WTC11 (cell line): ENCODE measurements around the gene FEM1A. TPM values are rescaled to one million over a fixed set of nuclear protein-coding genes. Genes with fewer than 3 reads are reported as not detected.
"Not testable (repeated sequence)": the region's sequence is repeated elsewhere in the genome, so short reads cannot be mapped to it uniquely, and the experiment has no call there.

Source experiments
- ATAC-seq: fragments of 200-7000 bp; cut with Tn5 transposase; 2 replicates; pipeline ENCODE4 v1.10.0; 2021; ENCODE audit warnings: mild to moderate bottlenecking, moderate library complexity
- CTCF ChIA-PET: fragments of 300-600 bp; sonication (Branson Sonifier 250); formaldehyde crosslinking; loops from one replicate; lab custom pipeline; 2021; ENCODE audit warnings: antibody characterized with exemption; lab: Charles Lee
- POLR2A ChIA-PET: fragments of 350-600 bp; sonication (Branson Sonifier 250); formaldehyde crosslinking; loops from one replicate; lab custom pipeline; 2021; ENCODE audit warnings: antibody characterized with exemption; lab: Charles Lee
- DNase-seq: peaks from one replicate; pipeline ENCODE4 v3.0.0; 2021; ENCODE audit warnings: low spot score
- H3K27ac Mint-ChIP-seq: 2 replicates; pipeline ENCODE4 v1.8.0; 2021; ENCODE audit warnings: mixed read lengths
- H3K27me3 Mint-ChIP-seq: 2 replicates; pipeline ENCODE4 v1.8.0; 2021; ENCODE audit warnings: low read depth, mild to moderate bottlenecking, moderate library complexity, mixed read lengths
- H3K36me3 Mint-ChIP-seq: 2 replicates; pipeline ENCODE4 v1.8.0; 2021; ENCODE audit warnings: mixed read lengths
- H3K4me1 Mint-ChIP-seq: 2 replicates; pipeline ENCODE4 v1.8.0; 2022; ENCODE audit warnings: mixed read lengths
- H3K4me3 Mint-ChIP-seq: 2 replicates; pipeline ENCODE4 v1.8.0; 2021; ENCODE audit warnings: mild to moderate bottlenecking, moderate library complexity, mixed read lengths
- H3K9me3 Mint-ChIP-seq: 2 replicates; pipeline ENCODE4 v1.8.0; 2021; ENCODE audit warnings: mixed read lengths
- CTCF ChIP-seq: fragments of 200-600 bp; IDR thresholded peaks from 2 replicates; pipeline ENCODE4 v1.8.0; 2022; ENCODE audit warnings: antibody characterized with exemption
- IRF1 ChIP-seq: sonication (generic); formaldehyde crosslinking; IDR thresholded peaks from 2 replicates; pipeline ENCODE4 v1.8.0; 2023; ENCODE audit warnings: missing genetic modification reagents
- NR2C2 ChIP-seq: sonication (generic); formaldehyde crosslinking; IDR thresholded peaks from 2 replicates; pipeline ENCODE4 v1.8.0; 2022; ENCODE audit warnings: mild to moderate bottlenecking, missing genetic modification reagents
- ZBTB43 ChIP-seq: sonication (generic); formaldehyde crosslinking; IDR thresholded peaks from 2 replicates; pipeline ENCODE4 v1.8.1; 2023; ENCODE audit warnings: mild to moderate bottlenecking, missing genetic modification reagents
- ZNF121 ChIP-seq: sonication (generic); formaldehyde crosslinking; IDR thresholded peaks from 2 replicates; pipeline ENCODE4 v1.8.0; 2023; ENCODE audit warnings: missing genetic modification reagents
- ZNF281 ChIP-seq: sonication (generic); formaldehyde crosslinking; IDR thresholded peaks from 2 replicates; pipeline ENCODE4 v1.8.0; 2023; ENCODE audit warnings: mild to moderate bottlenecking, missing genetic modification reagents
- ZNF396 ChIP-seq: fragments of 250-450 bp; sonication (Bioruptor Pico); IDR thresholded peaks from 2 replicates; pipeline ENCODE4 v1.8.0; 2021; ENCODE audit warnings: mild to moderate bottlenecking, moderate library complexity, borderline replicate concordance
- microRNA-seq: library from miRNA; unstranded; fragments of <30 nt; microRNA quantifications from one replicate; pipeline ENCODE4 v1.2.0, GENCODE V29; 2022; ENCODE audit warnings: borderline number of aligned reads
- total RNA-seq: library from RNA; stranded (reverse); gene quantifications from 3 replicates; pipeline ENCODE4 v1.2.3, GENCODE V29; 2021

FEM1A gene
- total RNA-seq, 1 experiment from 2014 or later, result 15.7 TPM

- TF ChIP-seq CTCF (no peak), ZNF396 (no peak), IRF1 (CRISPR knock-in tag) (no peak), ZNF281 (CRISPR knock-in tag) (no peak)
Measured at GRCh38 chr19:4844348-4845179, 53.0 kb downstream of the FEM1A start (continued).

- not testable (repeated sequence) for H3K4me3 Mint-ChIP-seq, H3K27ac Mint-ChIP-seq, H3K4me1 Mint-ChIP-seq, H3K9me3 Mint-ChIP-seq, ATAC-seq, H3K27me3 Mint-ChIP-seq, DNase-seq
- H3K36me3 Mint-ChIP-seq, result peaks cover 38% of the 10 kb centered on the region
- POLR2A ChIA-PET, result interaction anchor here (0.8 kb wide), 1 partner anchor 27 kb away, joined by 9 read pairs; no protein-coding TSS in a partner anchor
- CTCF ChIA-PET, result interaction anchor here (0.6 to 1.4 kb wide), 3 partner anchors 10 to 532 kb away, joined by 3 to 7 read pairs (median 3); no protein-coding TSS in a partner anchor
Measured at GRCh38 chr19:4845975-4846374, 54.4 kb downstream of the FEM1A start.

GRCh38 chr19:4847190-4847973 lies 55.8 kb downstream of the FEM1A start:
- no peak overlapping the region for H3K4me3 Mint-ChIP-seq
- no peaks in the 10 kb centered on the region for H3K9me3 Mint-ChIP-seq
- DNase-seq (no peak), ATAC-seq (no peak)
- H3K36me3 Mint-ChIP-seq, result peaks cover 33% of the 10 kb centered on the region
- no peaks in the 10 kb centered on the region for H3K4me1 Mint-ChIP-seq
- ChIA-PET POLR2A (interaction anchor here (0.6 kb wide), 2 partner anchors 352 to 373 kb away, joined by 3 read pairs; no protein-coding TSS in a partner anchor), CTCF (no interaction called here)
- no peak overlapping the region for H3K27ac Mint-ChIP-seq
- no peaks in the 10 kb centered on the region for H3K27me3 Mint-ChIP-seq
- TF ChIP-seq NR2C2 (CRISPR knock-in tag) (no peak), ZNF121 (0 out of 2 replicates have a peak, but pooled peaks have one; percentile 40), ZBTB43 (CRISPR knock-in tag) (no peak)

GRCh38 chr19:4849019-4849418 lies 57.5 kb downstream of the FEM1A start:
- POLR2A ChIA-PET, result no interaction called here
- no peak overlapping the region for H3K27ac Mint-ChIP-seq
- CTCF ChIA-PET, result interaction anchor here (0.6 to 8.0 kb wide), 2 partner anchors 42 to 923 kb away, joined by 4 to 161 read pairs; no protein-coding TSS in a partner anchor
- H3K4me3 Mint-ChIP-seq, result no peak overlapping the region
- peaks cover 21% of the 10 kb centered on the region for H3K36me3 Mint-ChIP-seq
- DNase-seq (no peak), ATAC-seq (no peak)
- no peaks in the 10 kb centered on the region for H3K4me1 Mint-ChIP-seq
- TF ChIP-seq CTCF (no peak), ZNF121 (0 out of 2 replicates have a peak, but pooled peaks have one; percentile 41)
- H3K9me3 Mint-ChIP-seq, result no peaks in the 10 kb centered on the region
- H3K27me3 Mint-ChIP-seq, result no peaks in the 10 kb centered on the region

Small RNA genes within 50 kb of the gene (microRNA-seq; reads per million reads assigned to microRNA genes)
- 1.4 reads per million for gene MIR7-3

Other genes with a start within 250 kb of the FEM1A start
- 45.1 to 52.1 TPM (median 49.1 TPM) in 3 replicates for gene SEMA6B, start 232.1 kb upstream of the FEM1A start, total RNA-seq
- gene TNFAIP8L1, start 152.2 kb upstream of the FEM1A start, total RNA-seq, result 8.3 to 8.7 TPM (median 8.6 TPM) in 3 replicates
- 54.2 to 59.1 TPM (median 58.2 TPM) in 3 replicates for gene MYDGF, start 121.4 kb upstream of the FEM1A start, total RNA-seq
- 36.0 to 52.9 TPM (median 38.3 TPM) in 3 replicates for gene DPP9, start 67.9 kb upstream of the FEM1A start, total RNA-seq
- gene TICAM1, start 40.0 kb downstream of the FEM1A start, total RNA-seq, result 0.61 to 1.4 TPM (median 1.2 TPM) in 3 replicates
- gene PLIN3, start 75.9 kb downstream of the FEM1A start, total RNA-seq, result 61.3 to 72.1 TPM (median 71.2 TPM) in 3 replicates
- gene ARRDC5, start 111.2 kb downstream of the FEM1A start, total RNA-seq, result not detected in 3 replicates
- 37.9 to 42.5 TPM (median 38.1 TPM) in 3 replicates for gene UHRF1, start 117.8 kb downstream of the FEM1A start, total RNA-seq
- gene KDM4B, start 177.4 kb downstream of the FEM1A start, total RNA-seq, result 43.2 to 56.0 TPM (median 53.1 TPM) in 3 replicates